ENCODE data around the gene TTLL5. TPM values are rescaled to one million over a fixed set of nuclear protein-coding genes. Genes with fewer than 3 reads are reported as not detected.

Gene TTLL5
- total and polyA plus RNA-seq, 7 donors = 4.8 to 36.6 (median 17.9) TPM

GRCh38 chr14:75861161-75861621 lies 200.1 kb downstream of the TTLL5 start:
- Histone ChIP-seq H3K4me1 (peaks cover 0 to 46% (median 39%) of the 10 kb centered on the region in 4 donors), H3K4me3 (no peak overlapping the region), H3K27me3 (no peaks in the 10 kb centered on the region), H3K27ac (peak overlapping the region in 3 of 4 donors; percentile 66 to 72 (median 69)), H3K9me3 (no peaks in the 10 kb centered on the region), H3K36me3 (no peaks in the 10 kb centered on the region)
- WGBS, 2 donors = 83 to 92% methylated on average over 4 of the region's 4 CpGs
- DNase-seq = peak; percentile 66
- intact Hi-C loops (cut with DNase I) = loop anchor here (5.0 kb wide), 1 partner anchor 34 kb away; no protein-coding TSS in a partner anchor
- TF ChIP-seq EP300 (IDR thresholded peaks at IDR 0.05) = no peak
- TF ChIP-seq POLR2A (IDR thresholded peaks at IDR 0.05) = no peak
- peak in 3 of 4 donors; percentile 31 to 59 (median 37) for TF ChIP-seq POLR2AphosphoS5 (IDR thresholded peaks at IDR 0.05)

- peaks cover 0 to 65% (median 58%) of the 10 kb centered on the region in 4 donors for H3K4me1 ChIP-seq
- no peak overlapping the region for H3K4me3 ChIP-seq
- intact Hi-C loops (cut with DNase I) = loop anchor here (5.0 kb wide), 1 partner anchor 36 kb away; no protein-coding TSS in a partner anchor
- no peaks in the 10 kb centered on the region for H3K36me3 ChIP-seq
- 87 to 89% methylated on average over 2 of the region's 2 CpGs for WGBS, 2 donors
- DNase-seq = no peak
- no peaks in the 10 kb centered on the region for H3K27me3 ChIP-seq
- peak overlapping the region in 1 of 4 donors; percentile 13 for H3K27ac ChIP-seq
- TF ChIP-seq POLR2AphosphoS5 (IDR thresholded peaks at IDR 0.05) = no peak
- TF ChIP-seq POLR2A (IDR thresholded peaks at IDR 0.05) = no peak
- no peak for TF ChIP-seq CTCF (IDR thresholded peaks at IDR 0.05)
- no peak for TF ChIP-seq EP300 (IDR thresholded peaks at IDR 0.05)
- no peaks in the 10 kb centered on the region for H3K9me3 ChIP-seq
These were observed 202.2 kb downstream of the TTLL5 start for GRCh38 chr14:75863221-75863620.

GRCh38 chr14:75864352-75864751 lies 203.3 kb downstream of the TTLL5 start:
- 29 to 81% methylated on average over 2 of the region's 2 CpGs for WGBS, 2 donors
- H3K27ac ChIP-seq = no peak overlapping the region

GRCh38 chr14:75865531-75865930 lies 204.5 kb downstream of the TTLL5 start:
- Histone ChIP-seq H3K27me3 (no peaks in the 10 kb centered on the region), H3K36me3 (no peaks in the 10 kb centered on the region), H3K4me1 (peaks cover 0 to 65% (median 55%) of the 10 kb centered on the region in 4 donors), H3K9me3 (no peaks in the 10 kb centered on the region), H3K27ac (no peak overlapping the region), H3K4me3 (no peak overlapping the region)
- TF ChIP-seq POLR2A (IDR thresholded peaks at IDR 0.05) (no peak), POLR2AphosphoS5 (IDR thresholded peaks at IDR 0.05) (no peak), CTCF (IDR thresholded peaks at IDR 0.05) (no peak), EP300 (IDR thresholded peaks at IDR 0.05) (no peak)
- intact Hi-C loops (cut with DNase I) = loop anchor here (5.0 kb wide), 1 partner anchor 143 kb away; no protein-coding TSS in a partner anchor
- 75 to 84% methylated on average over 2 of the region's 2 CpGs for WGBS, 2 donors
- DNase-seq = no peak

More at GRCh38 chr14:75864352-75864751, 203.3 kb downstream of the TTLL5 start:
- Histone ChIP-seq H3K36me3 (no peaks in the 10 kb centered on the region), H3K4me1 (peaks cover 0 to 76% (median 65%) of the 10 kb centered on the region in 4 donors), H3K9me3 (no peaks in the 10 kb centered on the region), H3K4me3 (no peak overlapping the region), H3K27me3 (no peaks in the 10 kb centered on the region)
- intact Hi-C loops (cut with DNase I) = loop anchor here (5.0 kb wide), 1 partner anchor 37 kb away; no protein-coding TSS in a partner anchor
- DNase-seq = no peak
- TF ChIP-seq POLR2A (IDR thresholded peaks at IDR 0.05) (no peak), CTCF (IDR thresholded peaks at IDR 0.05) (no peak), EP300 (IDR thresholded peaks at IDR 0.05) (no peak), POLR2AphosphoS5 (IDR thresholded peaks at IDR 0.05) (no peak)

GRCh38 chr14:75866970-75867369 lies 205.9 kb downstream of the TTLL5 start:
- peaks cover 0 to 51% (median 41%) of the 10 kb centered on the region in 4 donors for H3K4me1 ChIP-seq
- TF ChIP-seq POLR2AphosphoS5 (IDR thresholded peaks at IDR 0.05) = no peak
- TF ChIP-seq CTCF (IDR thresholded peaks at IDR 0.05) = no peak
- no peak for TF ChIP-seq POLR2A (IDR thresholded peaks at IDR 0.05)
- TF ChIP-seq EP300 (IDR thresholded peaks at IDR 0.05) = no peak
- H3K27ac ChIP-seq = peak overlapping the region in 3 of 4 donors; percentile 55 to 82 (median 75)
- H3K4me3 ChIP-seq = no peak overlapping the region
- 89 to 93% methylated on average over 1 of the region's 1 CpG for WGBS, 2 donors
- no peaks in the 10 kb centered on the region for H3K36me3 ChIP-seq
- DNase-seq = no peak
- no peaks in the 10 kb centered on the region for H3K27me3 ChIP-seq
- intact Hi-C loops (cut with DNase I) = loop anchor here (5.0 kb wide), 1 partner anchor 145 kb away; no protein-coding TSS in a partner anchor
- H3K9me3 ChIP-seq = no peaks in the 10 kb centered on the region
